ENCODE results near the gene ST6GALNAC4.
A peak's percentile ranks its signal among the peaks of the same experiment; 100 is the strongest.
"Not testable (repeated sequence)": the region's sequence is repeated elsewhere in the genome, so short reads cannot be mapped to it uniquely, and the experiment has no call there.

Gene ST6GALNAC4

GRCh38 chr9:127885508-127886281 is 31.1 kb downstream of the ST6GALNAC4 start:
- no peak for DNase-seq

- DNase-seq, result no peak
Observed at GRCh38 chr9:127884976-127885490, 31.8 kb downstream of the ST6GALNAC4 start.

GRCh38 chr9:127884427-127884911 is 32.4 kb downstream of the ST6GALNAC4 start:
- DNase-seq, result peak in 2 of 14 donors; percentile 37 to 54

- no peak for DNase-seq
Observed at GRCh38 chr9:127883959-127884358, 32.9 kb downstream of the ST6GALNAC4 start.

- not testable (repeated sequence) for DNase-seq
Observed at GRCh38 chr9:127881715-127882114, 35.1 kb downstream of the ST6GALNAC4 start.

- DNase-seq, result no peak
Observed at GRCh38 chr9:127880143-127880542, 36.7 kb downstream of the ST6GALNAC4 start.

- no peak for DNase-seq
Observed at GRCh38 chr9:127878652-127879390, 38.0 kb downstream of the ST6GALNAC4 start.

- no peak for DNase-seq
Observed at GRCh38 chr9:127878001-127878651, 38.7 kb downstream of the ST6GALNAC4 start.

- DNase-seq, result peak in 13 of 14 donors; percentile 42 to 88 (median 76)
Observed at GRCh38 chr9:127877566-127877998, 39.3 kb downstream of the ST6GALNAC4 start, which contains the start of gene AK1. TSS of gene AK1 (minus strand) at chr9:127877675. CDS start at chr9:127874617, 3,058 bp downstream.

GRCh38 chr9:127876764-127877562 is 39.9 kb downstream of the ST6GALNAC4 start:
- peak in 6 of 14 donors; percentile 50 to 82 (median 59) for DNase-seq

GRCh38 chr9:127876026-127876763 is 40.6 kb downstream of the ST6GALNAC4 start:
- DNase-seq, result no peak

GRCh38 chr9:127875306-127875966 is 41.4 kb downstream of the ST6GALNAC4 start:
- peak in 1 of 14 donors; percentile 20 for DNase-seq

- peak in 7 of 14 donors; percentile 20 to 66 (median 47) for DNase-seq
Observed at GRCh38 chr9:127874301-127875221, 42.3 kb downstream of the ST6GALNAC4 start.

GRCh38 chr9:127873886-127874285 is 43.0 kb downstream of the ST6GALNAC4 start:
- DNase-seq, result peak in 12 of 14 donors; percentile 49 to 86 (median 78)

- peak in 8 of 14 donors; percentile 40 to 79 (median 68) for DNase-seq
Observed at GRCh38 chr9:127873223-127873691, 43.6 kb downstream of the ST6GALNAC4 start.

GRCh38 chr9:127872369-127873222 is 44.2 kb downstream of the ST6GALNAC4 start:
- no peak for DNase-seq

- DNase-seq, result no peak
Observed at GRCh38 chr9:127871531-127871930, 45.3 kb downstream of the ST6GALNAC4 start.

GRCh38 chr9:127870887-127871286 is 46.0 kb downstream of the ST6GALNAC4 start:
- no peak for DNase-seq
